Measurements from ENCODE around the gene TLR3.

GRCh38 chr4:186040316-186040715 is 28.6 kb upstream of the TLR3 start:
- no peak for TF ChIP-seq CTCF (IDR thresholded peaks at IDR 0.05)
- no peak for TF ChIP-seq EP300 (IDR thresholded peaks at IDR 0.05)
- no peak for TF ChIP-seq POLR2AphosphoS5 (IDR thresholded peaks at IDR 0.05)
- no peak for TF ChIP-seq POLR2A (IDR thresholded peaks at IDR 0.05; ENCODE audit: low read depth)

Data from esophagus muscularis mucosa (tissue), 4 donors.